Measurements from ENCODE around the gene HSD17B14. TPM values are rescaled to one million over a fixed set of nuclear protein-coding genes. Genes with fewer than 3 reads are reported as not detected.

Gene HSD17B14
- polyA plus RNA-seq, 2 of the 4 experiments (the other 2 are of a cell fraction), result 11.1 to 20.9 TPM

GRCh38 chr19:48856921-48857320 is 20.6 kb upstream of the HSD17B14 start:
- POLR2A ChIA-PET, result interaction anchor here (0.6 kb wide), 1 partner anchor 482 kb away, joined by 3 read pairs; no protein-coding TSS in a partner anchor
- no peak for ATAC-seq
- WGBS (ENCODE audit: missing lambda C conversion rate), result 93% methylated on average over 6 of the region's 6 CpGs
- TF ChIP-seq JUN (IDR thresholded peaks at IDR 0.05), result no peak
- TF ChIP-seq, protein P1, sequence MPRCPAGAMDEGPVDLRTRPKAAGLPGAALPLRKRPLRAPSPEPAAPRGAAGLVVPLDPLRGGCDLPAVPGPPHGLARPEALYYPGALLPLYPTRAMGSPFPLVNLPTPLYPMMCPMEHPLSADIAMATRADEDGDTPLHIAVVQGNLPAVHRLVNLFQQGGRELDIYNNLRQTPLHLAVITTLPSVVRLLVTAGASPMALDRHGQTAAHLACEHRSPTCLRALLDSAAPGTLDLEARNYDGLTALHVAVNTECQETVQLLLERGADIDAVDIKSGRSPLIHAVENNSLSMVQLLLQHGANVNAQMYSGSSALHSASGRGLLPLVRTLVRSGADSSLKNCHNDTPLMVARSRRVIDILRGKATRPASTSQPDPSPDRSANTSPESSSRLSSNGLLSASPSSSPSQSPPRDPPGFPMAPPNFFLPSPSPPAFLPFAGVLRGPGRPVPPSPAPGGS (IDR thresholded peaks at IDR 0.05), result no peak
- TF ChIP-seq FOSL2 (IDR thresholded peaks at IDR 0.05), result no peak
- no peak for TF ChIP-seq FOSL2 (CRISPR knock-in tag; IDR thresholded peaks at IDR 0.05)
- no peak for TF ChIP-seq EHF (CRISPR knock-in tag; IDR thresholded peaks at IDR 0.05)
- no peak for TF ChIP-seq NR3C1 (IDR thresholded peaks at IDR 0.05)
- no peak for TF ChIP-seq BHLHE40 (IDR thresholded peaks at IDR 0.05; ENCODE audit: low read depth, low read length)
- no peak for TF ChIP-seq EHMT2 (IDR thresholded peaks at IDR 0.05; ENCODE audit: low read depth)
- TF ChIP-seq MAZ (IDR thresholded peaks at IDR 0.05; ENCODE audit: borderline replicate concordance, low read depth, low read length), result no peak
- TF ChIP-seq FOXS1 (CRISPR knock-in tag; IDR thresholded peaks at IDR 0.05), result no peak
- no peak for TF ChIP-seq RAD21 (conservative IDR thresholded peaks at IDR 0.05 in 1 of 2, IDR thresholded peaks at IDR 0.05 in 1 of 2)
- TF ChIP-seq CHD4 (IDR thresholded peaks at IDR 0.05; ENCODE audit: borderline replicate concordance), result no peak
- TF ChIP-seq ESRRA (IDR thresholded peaks at IDR 0.05; ENCODE audit: borderline replicate concordance, low read length), result no peak
- no peak for TF ChIP-seq KDM5A (IDR thresholded peaks at IDR 0.05)
- no peak for TF ChIP-seq SMC3 (IDR thresholded peaks at IDR 0.05)
- Histone ChIP-seq H3K4me3 (no peak overlapping the region), H3K4me2 (no peak overlapping the region), H3K27ac (no peak overlapping the region), H3K9me3 (no peaks in the 10 kb centered on the region), H3K4me1 (no peaks in the 10 kb centered on the region)
- no peak for FAIRE-seq
- no peak for DNase-seq (ENCODE audit: low read depth in 1 of 2, low spot score in 1 of 2)
- CTCF ChIA-PET, result interaction anchor here (0.6 to 24.1 kb wide), 5 partner anchors 8 to 77 kb away, joined by 3 to 927 read pairs (median 4); partner anchors contain the start of gene HSD17B14

GRCh38 chr19:48854103-48854502 is 17.8 kb upstream of the HSD17B14 start:
- ATAC-seq (no peak), FAIRE-seq (no peak), DNase-seq (ENCODE audit: low read depth in 1 of 2, low spot score in 1 of 2) (no peak)
- ChIA-PET POLR2A (no interaction called here), CTCF (interaction anchor here (1.3 to 24.1 kb wide), 5 partner anchors 11 to 208 kb away, joined by 3 to 927 read pairs (median 5); partner anchors contain the start of gene CA11)
- WGBS (ENCODE audit: missing lambda C conversion rate), result 86% methylated on average over 7 of the region's 7 CpGs
- Histone ChIP-seq H3K9me3 (no peaks in the 10 kb centered on the region), H3K27ac (no peak overlapping the region), H3K4me3 (no peak overlapping the region), H3K4me1 (no peaks in the 10 kb centered on the region), H3K4me2 (no peak overlapping the region)
- TF ChIP-seq RCOR1 (IDR thresholded peaks at IDR 0.05; ENCODE audit: low read depth, low read length) (no peak), TP53 (CRISPR knock-in tag; IDR thresholded peaks at IDR 0.05) (no peak), RAD21 (conservative IDR thresholded peaks at IDR 0.05 in 1 of 2, IDR thresholded peaks at IDR 0.05 in 1 of 2) (no peak), MYC (IDR thresholded peaks at IDR 0.05; ENCODE audit: borderline replicate concordance, low read length) (no peak), KDM5A (IDR thresholded peaks at IDR 0.05) (no peak), JUN (IDR thresholded peaks at IDR 0.05) (no peak), POLR2AphosphoS2 (conservative IDR thresholded peaks at IDR 0.05; ENCODE audit: low read length) (no peak), HDAC2 (IDR thresholded peaks at IDR 0.05) (no peak), NR3C1 (IDR thresholded peaks at IDR 0.05) (no peak), RARB (CRISPR knock-in tag; IDR thresholded peaks at IDR 0.05) (no peak), ZC3H11A (IDR thresholded peaks at IDR 0.05) (no peak), REST (IDR thresholded peaks at IDR 0.05) (no peak), MAFK (IDR thresholded peaks at IDR 0.05; ENCODE audit: partially characterized antibody) (no peak), PHF8 (IDR thresholded peaks at IDR 0.05; ENCODE audit: borderline replicate concordance, low read depth) (no peak), CHD4 (IDR thresholded peaks at IDR 0.05; ENCODE audit: borderline replicate concordance) (no peak), FOXS1 (CRISPR knock-in tag; IDR thresholded peaks at IDR 0.05) (no peak)
- TF ChIP-seq, protein P2, sequence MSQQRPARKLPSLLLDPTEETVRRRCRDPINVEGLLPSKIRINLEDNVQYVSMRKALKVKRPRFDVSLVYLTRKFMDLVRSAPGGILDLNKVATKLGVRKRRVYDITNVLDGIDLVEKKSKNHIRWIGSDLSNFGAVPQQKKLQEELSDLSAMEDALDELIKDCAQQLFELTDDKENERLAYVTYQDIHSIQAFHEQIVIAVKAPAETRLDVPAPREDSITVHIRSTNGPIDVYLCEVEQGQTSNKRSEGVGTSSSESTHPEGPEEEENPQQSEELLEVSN (IDR thresholded peaks at IDR 0.05; ENCODE audit: borderline replicate concordance, low read depth), result no peak
- TF ChIP-seq, protein P1 (IDR thresholded peaks at IDR 0.05), result no peak
